Hepatocyte (in vitro differentiated cells): Measurements from ENCODE around the gene SPRN. TPM values are rescaled to one million over a fixed set of nuclear protein-coding genes. Genes with fewer than 3 reads are reported as not detected.

ENCODE experiments used
- DNase-seq: peaks from one replicate; pipeline ENCODE4 v3.0.0-alpha.2; 2016; ENCODE audit warnings: low spot score
- H2AFZ ChIP-seq: fragments of 200-600 bp; sonication (generic); 2 replicates; pipeline ENCODE4 v1.6.0; 2016; ENCODE audit warnings: antibody characterized with exemption, mild to moderate bottlenecking
- H3K27ac ChIP-seq: fragments of 200-600 bp; sonication (generic); 2 replicates; pipeline ENCODE4 v1.5.1; 2016; ENCODE audit warnings: mild to moderate bottlenecking
- H3K27me3 ChIP-seq: fragments of 200-600 bp; sonication (generic); 2 replicates; pipeline ENCODE4 v1.6.1; 2016
- H3K36me3 ChIP-seq: fragments of 200-600 bp; sonication (generic); replicated peaks from 2 replicates; pipeline ENCODE4 v1.5.1; 2016; ENCODE audit warnings: low read depth; ENCODE audit not compliant: insufficient read depth
- H3K4me1 ChIP-seq: fragments of 200-600 bp; sonication (generic); 2 replicates; pipeline ENCODE4 v1.5.1; 2016; ENCODE audit warnings: mild to moderate bottlenecking, moderate library complexity; ENCODE audit not compliant: insufficient read depth
- H3K4me2 ChIP-seq: fragments of 200-600 bp; sonication (generic); 2 replicates; pipeline ENCODE4 v1.6.0; 2016
- H3K4me3 ChIP-seq: fragments of 200-600 bp; sonication (generic); 2 replicates; pipeline ENCODE4 v1.5.1; 2016; ENCODE audit warnings: mild to moderate bottlenecking
- H3K79me2 ChIP-seq: fragments of 200-600 bp; sonication (generic); 2 replicates; pipeline ENCODE4 v1.6.0; 2017; ENCODE audit warnings: mild to moderate bottlenecking
- H3K9me2 ChIP-seq: fragments of 200-600 bp; sonication (generic); replicated peaks from 2 replicates; pipeline ENCODE4 v1.6.0; 2017; ENCODE audit warnings: mild to moderate bottlenecking; ENCODE audit not compliant: insufficient read depth
- H3K9me3 ChIP-seq: fragments of 200-600 bp; sonication (generic); 2 replicates; pipeline ENCODE4 v1.5.1; 2016; ENCODE audit warnings: low read depth, mild to moderate bottlenecking
- H4K20me1 ChIP-seq: fragments of 200-600 bp; sonication (generic); 2 replicates; pipeline ENCODE4 v1.6.0; 2016; ENCODE audit warnings: mild to moderate bottlenecking; ENCODE audit not compliant: insufficient read depth, poor library complexity, severe bottlenecking
- EZH2 ChIP-seq: fragments of 200-600 bp; sonication (generic); IDR thresholded peaks from 2 replicates; pipeline ENCODE4 v1.6.1; 2016; ENCODE audit warnings: antibody characterized with exemption, mild to moderate bottlenecking, borderline replicate concordance
- EZH2phosphoT487 ChIP-seq: fragments of 200-600 bp; sonication (generic); IDR thresholded peaks from one replicate; pipeline ENCODE4 v1.6.1; 2018; ENCODE audit warnings: antibody characterized with exemption, mild to moderate bottlenecking, low read depth, moderate library complexity; ENCODE audit not compliant: unreplicated experiment, severe bottlenecking
- WGBS: methylation state at CpG from one replicate; pipeline ENCODE4 v1.1.6; 2016; ENCODE audit warnings: low lambda C conversion rate; ENCODE audit errors: missing lambda C conversion rate; 5-methylcytosine and 5-hydroxymethylcytosine counted together
- polyA plus RNA-seq: library from polyadenylated mRNA; unstranded; fragments of >200 nt; fragmentation: Nextera tagmentation; extraction: Ambion mirVana; gene quantifications from 2 replicates; pipeline ENCODE4 v1.2.1, GENCODE V29; 2016
- total RNA-seq: library from RNA; depleted of rRNA; stranded (reverse); fragments of >200 nt; gene quantifications from 2 replicates; pipeline ENCODE4 v1.2.3, GENCODE V29; 2014
- TF ChIP-seq, protein P1 (sequence below): fragments of 200-600 bp; sonication (generic); IDR thresholded peaks from 2 replicates; pipeline ENCODE4 v1.5.1; 2016; ENCODE audit warnings: antibody characterized with exemption, mild to moderate bottlenecking; ENCODE audit not compliant: poor library complexity

The SPRN gene
- total and polyA plus RNA-seq, 2 experiments from 2014 or later, result 0.97 to 2.7 TPM

DNA sequence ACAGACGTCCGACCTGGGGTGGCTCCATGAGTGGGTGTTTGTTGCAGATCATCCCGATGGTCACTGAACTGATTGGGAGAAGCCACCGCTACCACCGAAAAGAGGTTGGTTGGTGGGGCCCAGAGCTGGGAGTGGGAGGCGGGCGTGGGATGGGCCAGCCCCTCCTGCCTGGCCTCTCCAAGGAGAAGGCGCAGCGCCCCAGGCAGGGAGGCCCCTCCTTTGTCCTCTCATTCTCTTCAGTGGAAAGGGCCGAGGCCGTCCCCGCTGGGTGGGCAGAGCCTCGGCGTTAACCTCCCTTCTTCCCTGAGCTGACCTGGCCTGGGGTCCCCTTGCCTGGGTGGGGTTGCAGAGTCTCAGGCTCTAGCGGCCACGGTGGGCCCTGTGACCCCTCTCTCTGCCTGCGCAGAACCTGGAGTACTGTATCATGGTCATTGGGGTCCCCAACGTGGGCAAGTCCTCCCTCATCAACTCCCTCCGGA lies 25.3 kb downstream of the SPRN start:
- H3K36me3 ChIP-seq, result no peaks in the 10 kb centered on the region
- H3K4me2 ChIP-seq, result no peak overlapping the region
- peaks cover 47% of the 10 kb centered on the region for H3K79me2 ChIP-seq
- H2AFZ ChIP-seq, result no peak overlapping the region
- no peak overlapping the region for H3K4me3 ChIP-seq
- no peaks in the 10 kb centered on the region for H3K9me2 ChIP-seq
- WGBS, result 99% methylated on average over 18 of the region's 19 CpGs
- H3K9me3 ChIP-seq, result no peaks in the 10 kb centered on the region
- no peaks in the 10 kb centered on the region for H3K27me3 ChIP-seq
- TF ChIP-seq, protein P1, sequence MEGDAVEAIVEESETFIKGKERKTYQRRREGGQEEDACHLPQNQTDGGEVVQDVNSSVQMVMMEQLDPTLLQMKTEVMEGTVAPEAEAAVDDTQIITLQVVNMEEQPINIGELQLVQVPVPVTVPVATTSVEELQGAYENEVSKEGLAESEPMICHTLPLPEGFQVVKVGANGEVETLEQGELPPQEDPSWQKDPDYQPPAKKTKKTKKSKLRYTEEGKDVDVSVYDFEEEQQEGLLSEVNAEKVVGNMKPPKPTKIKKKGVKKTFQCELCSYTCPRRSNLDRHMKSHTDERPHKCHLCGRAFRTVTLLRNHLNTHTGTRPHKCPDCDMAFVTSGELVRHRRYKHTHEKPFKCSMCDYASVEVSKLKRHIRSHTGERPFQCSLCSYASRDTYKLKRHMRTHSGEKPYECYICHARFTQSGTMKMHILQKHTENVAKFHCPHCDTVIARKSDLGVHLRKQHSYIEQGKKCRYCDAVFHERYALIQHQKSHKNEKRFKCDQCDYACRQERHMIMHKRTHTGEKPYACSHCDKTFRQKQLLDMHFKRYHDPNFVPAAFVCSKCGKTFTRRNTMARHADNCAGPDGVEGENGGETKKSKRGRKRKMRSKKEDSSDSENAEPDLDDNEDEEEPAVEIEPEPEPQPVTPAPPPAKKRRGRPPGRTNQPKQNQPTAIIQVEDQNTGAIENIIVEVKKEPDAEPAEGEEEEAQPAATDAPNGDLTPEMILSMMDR, result no peak
- no peak for TF ChIP-seq EZH2phosphoT487
- no peak for TF ChIP-seq EZH2
- H3K27ac ChIP-seq, result no peak overlapping the region
- DNase-seq, result no peak
- H3K4me1 ChIP-seq, result peaks cover 8% of the 10 kb centered on the region
- no peaks in the 10 kb centered on the region for H4K20me1 ChIP-seq

DNA sequence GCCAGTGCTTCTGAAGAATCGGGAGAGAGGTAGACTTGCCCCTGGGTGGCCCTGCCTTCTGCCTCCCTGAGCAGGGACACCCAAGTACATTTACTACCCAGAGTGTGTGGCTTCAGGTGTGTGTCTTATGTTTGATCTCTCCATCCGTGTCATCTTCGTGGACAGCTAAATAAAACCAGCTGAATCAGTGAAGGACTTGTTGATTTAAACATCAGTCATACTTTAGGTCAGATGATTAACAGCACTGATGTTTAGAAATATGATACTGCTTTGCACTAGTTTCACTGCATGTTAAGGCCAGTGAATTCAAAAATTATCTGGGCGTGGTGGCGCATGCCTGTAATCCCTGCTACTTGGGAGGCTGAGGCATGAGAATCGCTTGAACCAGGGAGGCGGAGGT lies 26.5 kb downstream of the SPRN start:
- Histone ChIP-seq H3K9me3 (no peaks in the 10 kb centered on the region), H4K20me1 (no peaks in the 10 kb centered on the region), H3K36me3 (no peaks in the 10 kb centered on the region), H3K79me2 (peaks cover 44% of the 10 kb centered on the region), H3K4me2 (no peak overlapping the region), H2AFZ (no peak overlapping the region), H3K4me1 (peaks cover 8% of the 10 kb centered on the region), H3K9me2 (no peaks in the 10 kb centered on the region), H3K27ac (no peak overlapping the region), H3K27me3 (no peaks in the 10 kb centered on the region), H3K4me3 (no peak overlapping the region)
- 96% methylated on average over 7 of the region's 7 CpGs for WGBS
- no peak for DNase-seq
- TF ChIP-seq EZH2phosphoT487 (no peak), EZH2 (no peak)
- TF ChIP-seq, protein P1, result no peak

DNA sequence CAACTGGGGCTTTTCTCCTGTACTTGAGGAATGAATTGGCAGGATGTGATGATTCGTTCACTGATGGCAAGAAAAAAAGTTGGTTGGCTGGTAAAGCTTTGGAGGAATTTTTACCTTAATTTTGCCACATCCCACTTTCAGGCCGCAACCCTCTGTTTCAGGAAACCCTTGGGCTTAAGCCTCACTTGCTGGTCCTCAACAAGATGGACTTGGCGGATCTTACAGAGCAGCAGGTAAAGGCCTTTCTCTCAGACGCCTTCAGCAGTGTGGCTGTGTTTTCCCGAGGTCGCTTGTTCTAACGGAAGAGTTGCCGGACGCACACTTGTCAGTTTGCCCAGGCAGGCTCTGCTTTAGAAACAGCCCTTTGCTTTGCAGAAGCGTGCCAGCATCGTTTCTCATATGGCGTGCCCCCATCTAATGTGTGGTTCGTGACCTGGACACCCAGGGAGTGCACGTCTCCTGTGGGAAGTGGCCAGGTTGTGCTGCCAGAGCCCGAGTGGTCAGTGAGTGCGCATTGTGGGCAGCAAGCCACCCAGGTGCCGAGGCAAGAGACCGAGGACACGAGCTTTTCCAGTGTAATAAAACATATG lies 28.3 kb downstream of the SPRN start:
- H3K9me2 ChIP-seq, result no peaks in the 10 kb centered on the region
- H4K20me1 ChIP-seq, result no peaks in the 10 kb centered on the region
- H3K79me2 ChIP-seq, result peaks cover 44% of the 10 kb centered on the region
- no peaks in the 10 kb centered on the region for H3K9me3 ChIP-seq
- peaks cover 8% of the 10 kb centered on the region for H3K4me1 ChIP-seq
- H2AFZ ChIP-seq, result no peak overlapping the region
- TF ChIP-seq EZH2phosphoT487 (no peak), EZH2 (no peak)
- TF ChIP-seq, protein P1, result no peak
- no peaks in the 10 kb centered on the region for H3K27me3 ChIP-seq
- H3K4me2 ChIP-seq, result no peak overlapping the region
- no peak overlapping the region for H3K27ac ChIP-seq
- no peaks in the 10 kb centered on the region for H3K36me3 ChIP-seq
- no peak overlapping the region for H3K4me3 ChIP-seq
- DNase-seq, result no peak
- 99% methylated on average over 19 of the region's 19 CpGs for WGBS
